PC-9 (cell line): ENCODE data around the gene SLC9A4. TPM values are rescaled to one million over a fixed set of nuclear protein-coding genes. Genes with fewer than 3 reads are reported as not detected.
A peak's percentile ranks its signal among the peaks of the same experiment; 100 is the strongest.

Source experiments
- BruUV-seq: library from RNA; stranded (reverse); fragments of 400-500 nt; replicated peaks from 2 replicates; lab custom pipeline; 2021; lab: Mats Ljungman, UMichigan
- CTCF ChIA-PET: fragments of 300-600 bp; sonication (Branson Sonifier 250); formaldehyde crosslinking; loops from one replicate; lab custom pipeline; 2022; ENCODE audit warnings: antibody characterized with exemption; lab: Charles Lee
- POLR2A ChIA-PET: fragments of 300-600 bp; sonication (Branson Sonifier 250); formaldehyde crosslinking; loops from one replicate; lab custom pipeline; 2022; ENCODE audit warnings: antibody characterized with exemption; ENCODE audit not compliant: unreplicated experiment; lab: Charles Lee
- DNase-seq, 2 experiments: peaks; one replicate each; pipeline versions ENCODE4 v3.0.0 to v3.0.0-alpha.2; 2015 to 2022; ENCODE audit warnings: mixed read lengths in 1 of 2
- H2AFZ ChIP-seq: fragments of 200-600 bp; sonication (generic); 2 replicates; pipeline ENCODE4 v1.8.1; 2017; ENCODE audit warnings: antibody characterized with exemption
- H3F3A ChIP-seq: fragments of 200-600 bp; sonication (generic); 2 replicates; pipeline ENCODE4 v1.8.1; 2017; ENCODE audit warnings: antibody characterized with exemption, mild to moderate bottlenecking, low read depth; ENCODE audit not compliant: insufficient read depth
- H3K27ac ChIP-seq: fragments of 200-600 bp; sonication (generic); 2 replicates; pipeline ENCODE4 v1.6.1; 2016; ENCODE audit warnings: mixed run types
- H3K27me3 ChIP-seq: fragments of 200-600 bp; sonication (generic); 2 replicates; pipeline ENCODE4 v1.6.1; 2016; ENCODE audit warnings: low read depth, mixed run types; ENCODE audit not compliant: insufficient read depth
- H3K36me3 ChIP-seq: fragments of 200-600 bp; sonication (generic); 2 replicates; pipeline ENCODE4 v1.6.1; 2016; ENCODE audit warnings: low read depth, mixed run types
- H3K4me1 ChIP-seq: fragments of 200-600 bp; sonication (generic); replicated peaks from 2 replicates; pipeline ENCODE4 v1.6.1; 2016; ENCODE audit warnings: mixed run types; ENCODE audit not compliant: insufficient read depth
- H3K4me2 ChIP-seq: fragments of 200-600 bp; sonication (generic); 2 replicates; pipeline ENCODE4 v1.6.1; 2017; ENCODE audit warnings: mixed run types
- H3K4me3 ChIP-seq: fragments of 200-600 bp; sonication (generic); 2 replicates; pipeline ENCODE4 v1.6.1; 2016; ENCODE audit warnings: mixed run types
- H3K79me2 ChIP-seq: fragments of 200-600 bp; sonication (generic); 2 replicates; pipeline ENCODE4 v1.6.1; 2017; ENCODE audit warnings: low read depth, mixed run types
- H3K9me2 ChIP-seq: fragments of 200-600 bp; sonication (generic); 2 replicates; pipeline ENCODE4 v1.8.1; 2017; ENCODE audit warnings: mild to moderate bottlenecking; ENCODE audit not compliant: insufficient read depth
- H3K9me3 ChIP-seq: fragments of 200-600 bp; sonication (generic); 2 replicates; pipeline ENCODE4 v1.8.1; 2016; ENCODE audit warnings: low read depth; ENCODE audit not compliant: insufficient read depth
- H4K20me1 ChIP-seq: fragments of 200-600 bp; sonication (generic); 2 replicates; pipeline ENCODE4 v1.8.1; 2017; ENCODE audit not compliant: insufficient read depth
- CTCF ChIP-seq: fragments of 200-600 bp; sonication (generic); conservative IDR thresholded peaks from 2 replicates; pipeline ENCODE4 v1.6.1; 2017; ENCODE audit warnings: mixed run types, antibody characterized with exemption, mild to moderate bottlenecking, moderate library complexity
- EZH2 ChIP-seq: fragments of 200-600 bp; sonication (generic); IDR thresholded peaks from 2 replicates; pipeline ENCODE4 v1.8.0; 2017; ENCODE audit warnings: antibody characterized with exemption, low read depth
- intact Hi-C: fragments of 100-400 bp; cut with micrococcal nuclease; formaldehyde crosslinking; loops from one replicate; pipeline ENCODE4 v1.10.0; 2022; ENCODE audit not compliant: unreplicated experiment
- total RNA-seq: library from RNA; stranded (reverse); gene quantifications from 2 replicates; pipeline ENCODE4 v1.2.3, GENCODE V29; 2021

The SLC9A4 gene
- total RNA-seq, 1 experiment from 2014 or later: 0.85 TPM

- Histone ChIP-seq H3K36me3 (no peaks in the 10 kb centered on the region), H3K4me2 (peak overlapping the region; percentile 74), H2AFZ (peak overlapping the region; percentile 63; the same call in 1 of the 2 replicates), H3K4me3 (peak overlapping the region; percentile 3; the same call in 1 of the 2 replicates), H4K20me1 (no peaks in the 10 kb centered on the region), H3K27me3 (no peaks in the 10 kb centered on the region), H3F3A (peaks cover 27% of the 10 kb centered on the region), H3K79me2 (no peaks in the 10 kb centered on the region), H3K9me3 (peaks cover 10% of the 10 kb centered on the region), H3K27ac (peak overlapping the region; percentile 91), H3K4me1 (peaks cover 38% of the 10 kb centered on the region), H3K9me2 (no peaks in the 10 kb centered on the region)
- no TSS peak for BruUV-seq
- TF ChIP-seq EZH2 (no peak), CTCF (no peak)
- ChIA-PET POLR2A (no interaction called here), CTCF (interaction anchor here (0.6 to 1.0 kb wide), 2 partner anchors 14 to 152 kb away, joined by 3 to 5 read pairs; partner anchors contain the start of gene SLC9A4)
- DNase-seq: no peak
- intact Hi-C loops: no loop called here
Measured at GRCh38 chr2:102486941-102487702, 14.1 kb downstream of the SLC9A4 start.

GRCh38 chr2:102487761-102488462, 14.9 kb downstream of the SLC9A4 start:
- Histone ChIP-seq H3K4me3 (peak overlapping the region; percentile 3; the same call in 1 of the 2 replicates), H2AFZ (peak overlapping the region; percentile 63; the same call in 1 of the 2 replicates), H3K9me2 (no peaks in the 10 kb centered on the region), H3K36me3 (no peaks in the 10 kb centered on the region), H3F3A (peaks cover 27% of the 10 kb centered on the region), H3K79me2 (no peaks in the 10 kb centered on the region), H3K4me2 (peak overlapping the region; percentile 74), H3K27me3 (no peaks in the 10 kb centered on the region), H3K9me3 (peaks cover 10% of the 10 kb centered on the region), H3K4me1 (peaks cover 38% of the 10 kb centered on the region), H3K27ac (peak overlapping the region; percentile 91), H4K20me1 (no peaks in the 10 kb centered on the region)
- DNase-seq: peak; percentile 87 to 99
- intact Hi-C loops: loop anchor here (1.0 to 2.0 kb wide), 7 partner anchors 15 to 131 kb away; partner anchors contain the start of genes SLC9A2 and SLC9A4
- no TSS peak for BruUV-seq
- POLR2A ChIA-PET: interaction anchor here (0.6 to 0.7 kb wide), 3 partner anchors 11 to 143 kb away, joined by 3 to 15 read pairs (median 12); no protein-coding TSS in a partner anchor
- CTCF ChIA-PET: interaction anchor here (0.6 to 1.0 kb wide), 3 partner anchors 15 to 153 kb away, joined by 3 to 5 read pairs (median 5); partner anchors contain the start of gene SLC9A4
- no peak for TF ChIP-seq CTCF
- TF ChIP-seq EZH2: no peak

- POLR2A ChIA-PET: no interaction called here
- intact Hi-C loops: loop anchor here (2.0 kb wide), 1 partner anchor 51 kb away; no protein-coding TSS in a partner anchor
Measured at GRCh38 chr2:102489646-102490045, 16.6 kb downstream of the SLC9A4 start.

More at GRCh38 chr2:102489646-102490045, 16.6 kb downstream of the SLC9A4 start:
- no peak for DNase-seq
- H2AFZ ChIP-seq: no peak overlapping the region
- peaks cover 38% of the 10 kb centered on the region for H3K4me1 ChIP-seq
- H3K27me3 ChIP-seq: no peaks in the 10 kb centered on the region
- H3K79me2 ChIP-seq: no peaks in the 10 kb centered on the region
- H3K4me2 ChIP-seq: no peak overlapping the region
- peaks cover 27% of the 10 kb centered on the region for H3F3A ChIP-seq
- no peak for TF ChIP-seq EZH2
- no peak for TF ChIP-seq CTCF
- no peaks in the 10 kb centered on the region for H4K20me1 ChIP-seq
- no peak overlapping the region for H3K4me3 ChIP-seq
- 0 out of 2 replicates have a peak, but pooled peaks cover 4% of the 10 kb centered on the region for H3K36me3 ChIP-seq
- BruUV-seq: no TSS peak
- H3K27ac ChIP-seq: peak overlapping the region; percentile 9; the same call in 1 of the 2 replicates
- CTCF ChIA-PET: no interaction called here
- no peaks in the 10 kb centered on the region for H3K9me2 ChIP-seq
- H3K9me3 ChIP-seq: peaks cover 14% of the 10 kb centered on the region
